Bronchial epithelial cell (primary cell): ENCODE data around the gene TP73. TPM values are rescaled to one million over a fixed set of nuclear protein-coding genes. Genes with fewer than 3 reads are reported as not detected.

Experiments used
- DNase-seq: peaks from one replicate; pipeline ENCODE4 v3.0.0-alpha.2; 2010; ENCODE audit warnings: low read depth
- FAIRE-seq: peaks from 2 replicates; lab custom pipeline; 2011; peaks lifted over from hg19 to GRCh38; lab: Jason Lieb, UNC
- H3K27me3 ChIP-seq: 2 replicates; pipeline ENCODE4 v1.5.1; 2011; ENCODE audit warnings: low read length; ENCODE audit not compliant: control insufficient read depth, insufficient read depth
- H3K36me3 ChIP-seq: 2 replicates; pipeline ENCODE4 v1.5.1; 2011; ENCODE audit warnings: low read length; ENCODE audit not compliant: control insufficient read depth, insufficient read depth
- H3K4me3 ChIP-seq: 2 replicates; pipeline ENCODE4 v1.5.1; 2011; ENCODE audit warnings: mild to moderate bottlenecking, low read depth, low read length, control low read depth
- CTCF ChIP-seq: IDR thresholded peaks from 2 replicates; pipeline ENCODE4 v1.5.1; 2011; ENCODE audit warnings: mild to moderate bottlenecking, moderate library complexity, low read length, control low read depth, inconsistent platforms; ENCODE audit not compliant: insufficient read depth, severe bottlenecking
- total RNA-seq: library from RNA; depleted of rRNA; stranded (reverse); fragments of >200 nt; gene quantifications from 2 replicates; pipeline ENCODE4 v1.2.1, GENCODE V29; 2014

TP73 gene
- total RNA-seq, 1 donor from 2014 or later: under 0.01 TPM

GRCh38 chr1:3623441-3624199 is 28.7 kb upstream of the TP73 start:
- no peak for DNase-seq
- peak overlapping the region; percentile 93 for H3K4me3 ChIP-seq
- no peak for FAIRE-seq
- TF ChIP-seq CTCF: no peak
- H3K27me3 ChIP-seq: no peaks in the 10 kb centered on the region
- peaks cover 4% of the 10 kb centered on the region for H3K36me3 ChIP-seq

- Histone ChIP-seq H3K36me3 (peaks cover 4% of the 10 kb centered on the region), H3K27me3 (no peaks in the 10 kb centered on the region), H3K4me3 (peak within 1 kb of the TSS; percentile 93)
- TF ChIP-seq CTCF: no peak
- DNase-seq (peak; percentile 84), FAIRE-seq (no peak)
These were observed 27.8 kb upstream of the TP73 start, which contains the start of gene TPRG1L for GRCh38 chr1:3624200-3625136. TPRG1L (plus strand) TSS chr1:3625015; CDS start chr1:3625073, 58 bp downstream.

GRCh38 chr1:3625151-3625907 is 27.0 kb upstream of the TP73 start:
- Histone ChIP-seq H3K36me3 (peaks cover 5% of the 10 kb centered on the region), H3K4me3 (peak overlapping the region; percentile 93), H3K27me3 (no peaks in the 10 kb centered on the region)
- peak; percentile 9 for TF ChIP-seq CTCF
- DNase-seq: peak; percentile 30
- no peak for FAIRE-seq

GRCh38 chr1:3626025-3626424 is 26.3 kb upstream of the TP73 start:
- TF ChIP-seq CTCF: no peak
- H3K4me3 ChIP-seq: no peak overlapping the region
- no peaks in the 10 kb centered on the region for H3K27me3 ChIP-seq
- peaks cover 5% of the 10 kb centered on the region for H3K36me3 ChIP-seq
- FAIRE-seq: no peak
- DNase-seq: no peak

- no peak for TF ChIP-seq CTCF
- H3K4me3 ChIP-seq: no peak overlapping the region
- no peaks in the 10 kb centered on the region for H3K27me3 ChIP-seq
- FAIRE-seq (no peak), DNase-seq (no peak)
- peaks cover 7% of the 10 kb centered on the region for H3K36me3 ChIP-seq
These were observed 24.6 kb upstream of the TP73 start for GRCh38 chr1:3627515-3628253.
